GM19043 (cell line): Measurements from ENCODE around the gene CARS2.
"Not testable (repeated sequence)": the region's sequence is repeated elsewhere in the genome, so short reads cannot be mapped to it uniquely, and the experiment has no call there.

Source experiments
- ATAC-seq: cut with Tn5 transposase; IDR thresholded peaks from one replicate; pipeline ENCODE4 v1.9.1; 2021; ENCODE audit warnings: low read depth; ENCODE audit not compliant: unreplicated experiment

CARS2 gene

GRCh38 chr13:110706570-110707372 lies 855 bp upstream of the CARS2 start:
- no peak for ATAC-seq

DNA sequence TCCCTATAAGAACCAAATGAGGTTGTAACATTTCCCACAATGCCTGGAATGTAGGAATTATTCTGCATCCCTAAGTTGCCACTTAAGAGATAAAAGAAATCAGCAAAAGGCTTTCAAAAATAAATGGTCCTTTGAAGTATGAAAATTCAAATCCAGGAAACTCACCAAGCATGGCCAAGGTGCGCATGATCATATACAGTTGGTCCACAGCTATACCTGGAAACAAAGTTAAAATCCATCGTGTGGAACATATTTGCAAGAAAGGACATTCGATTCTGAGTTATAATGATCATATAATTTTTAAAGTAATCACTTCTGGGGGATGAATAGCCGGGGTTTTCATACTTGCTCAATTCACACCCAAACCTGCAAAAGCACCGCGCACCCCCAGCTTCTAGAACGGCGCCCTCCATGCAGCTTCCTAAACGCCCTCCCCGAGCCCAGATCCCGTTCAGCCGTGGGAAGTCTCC lies 525 bp downstream of the CARS2 start:
- ATAC-seq = no peak

- no peak for ATAC-seq
These were observed 3.1 kb downstream of the CARS2 start for GRCh38 chr13:110702591-110703526.

DNA sequence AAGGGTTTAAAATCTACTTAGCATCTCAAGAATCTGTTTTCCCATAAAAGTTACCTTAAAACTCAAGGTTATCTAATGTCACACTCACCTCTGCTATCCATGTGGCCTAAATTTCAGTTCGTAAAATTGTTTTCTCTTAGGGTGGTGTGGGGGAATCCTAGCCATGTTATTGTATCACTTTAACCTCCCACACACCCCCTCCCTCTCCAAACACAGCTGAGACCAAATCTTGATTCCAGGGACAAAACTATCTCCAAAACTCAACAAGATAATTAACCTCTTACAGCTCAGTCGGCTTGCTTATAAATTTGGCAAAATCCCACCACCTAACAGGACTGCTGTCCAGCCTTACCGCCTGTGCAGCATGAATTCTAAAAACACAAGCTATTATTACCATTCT lies 3.8 kb downstream of the CARS2 start:
- ATAC-seq = no peak

- not testable (repeated sequence) for ATAC-seq
These were observed 4.9 kb downstream of the CARS2 start for GRCh38 chr13:110701061-110701460.

DNA sequence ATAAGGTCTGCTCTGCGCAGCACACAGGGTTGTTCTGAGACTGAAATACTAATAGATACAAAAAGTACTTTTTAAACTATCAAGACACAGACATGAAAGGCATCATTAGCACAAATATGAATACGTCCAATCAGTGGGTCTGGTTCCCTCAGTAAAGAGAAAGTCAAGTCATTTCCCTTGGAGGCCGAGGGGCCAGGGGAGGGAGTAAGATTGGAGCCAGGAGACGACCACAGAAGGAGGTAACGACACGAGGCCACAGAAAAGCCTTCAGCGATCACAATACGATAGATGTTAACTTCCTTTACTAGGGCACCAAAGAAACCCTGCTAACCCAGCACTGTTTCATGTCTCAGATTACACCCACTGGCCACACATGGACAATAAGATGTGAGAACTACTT lies 5.3 kb downstream of the CARS2 start:
- no peak for ATAC-seq

GRCh38 chr13:110700186-110700585 lies 5.7 kb downstream of the CARS2 start:
- ATAC-seq = no peak

DNA sequence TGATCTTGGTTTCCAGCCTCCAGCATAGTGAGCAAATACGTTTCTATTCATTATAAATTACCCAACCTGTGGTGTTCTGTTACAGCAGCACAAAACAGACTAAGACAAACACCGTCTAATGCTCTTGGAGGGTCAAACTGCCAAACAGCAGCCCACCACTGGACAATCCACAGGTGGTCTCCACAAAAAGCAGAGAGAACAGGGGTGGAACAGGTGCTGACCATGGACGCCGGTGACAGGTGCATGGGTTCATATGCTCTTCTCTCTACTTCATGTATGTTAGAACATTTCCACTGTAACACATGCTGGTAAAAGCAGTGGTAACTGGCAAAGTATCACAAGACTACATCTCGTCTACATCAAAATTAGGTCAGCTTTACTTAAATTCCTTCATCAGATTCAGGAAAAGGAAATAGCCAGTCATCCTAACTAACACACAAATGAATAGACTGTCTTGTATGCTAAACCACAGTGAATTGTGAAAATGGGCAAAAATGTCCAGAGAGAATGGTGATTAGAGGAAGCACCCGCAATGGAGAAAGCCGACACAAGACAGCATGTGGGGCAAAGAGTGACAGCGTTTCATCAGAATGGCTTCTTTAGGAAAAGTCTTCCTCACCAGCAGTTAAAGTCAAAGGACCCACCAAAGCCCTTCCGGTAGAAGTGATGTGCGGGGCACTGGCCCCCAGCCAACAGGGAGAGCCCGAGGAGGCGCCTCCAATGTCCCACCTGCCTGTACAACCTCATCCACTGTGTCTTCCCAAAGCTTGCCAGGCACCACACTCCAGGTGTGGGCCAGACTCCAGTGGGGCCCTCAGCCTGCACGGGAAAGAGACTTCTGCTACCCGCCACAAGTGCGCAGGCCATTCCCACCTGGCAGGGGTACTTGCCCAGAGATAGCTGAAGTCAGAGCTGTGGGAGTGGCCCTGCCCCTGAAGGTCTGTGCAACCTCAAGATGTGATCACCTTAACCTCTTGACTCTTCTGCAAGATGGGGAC lies 6.5 kb downstream of the CARS2 start:
- ATAC-seq = no peak

GRCh38 chr13:110698689-110699088 lies 7.2 kb downstream of the CARS2 start:
- peak; percentile 87 for ATAC-seq

- ATAC-seq = no peak
These were observed 8.1 kb downstream of the CARS2 start for GRCh38 chr13:110697842-110698241.

GRCh38 chr13:110696776-110697175 lies 9.1 kb downstream of the CARS2 start:
- no peak for ATAC-seq

DNA sequence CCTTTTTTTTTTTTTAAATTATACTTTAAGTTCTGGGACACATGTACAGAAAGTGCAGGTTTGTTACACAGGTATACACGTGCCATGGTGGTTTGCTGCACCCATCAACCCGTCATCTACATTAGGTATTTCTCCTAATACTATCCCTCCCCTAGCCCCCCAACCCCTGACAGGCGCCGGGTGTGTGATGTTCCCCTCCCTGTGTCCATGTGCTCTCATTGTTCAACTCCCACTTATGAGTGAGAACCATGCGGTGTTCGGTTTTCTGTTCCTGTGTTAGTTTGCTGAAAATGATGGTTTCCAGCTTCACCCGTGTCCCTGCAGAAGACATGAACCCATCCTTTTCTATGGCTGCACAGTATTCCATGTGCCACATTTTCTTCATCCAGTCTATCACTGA lies 10.1 kb downstream of the CARS2 start:
- ATAC-seq = not testable (repeated sequence)

DNA sequence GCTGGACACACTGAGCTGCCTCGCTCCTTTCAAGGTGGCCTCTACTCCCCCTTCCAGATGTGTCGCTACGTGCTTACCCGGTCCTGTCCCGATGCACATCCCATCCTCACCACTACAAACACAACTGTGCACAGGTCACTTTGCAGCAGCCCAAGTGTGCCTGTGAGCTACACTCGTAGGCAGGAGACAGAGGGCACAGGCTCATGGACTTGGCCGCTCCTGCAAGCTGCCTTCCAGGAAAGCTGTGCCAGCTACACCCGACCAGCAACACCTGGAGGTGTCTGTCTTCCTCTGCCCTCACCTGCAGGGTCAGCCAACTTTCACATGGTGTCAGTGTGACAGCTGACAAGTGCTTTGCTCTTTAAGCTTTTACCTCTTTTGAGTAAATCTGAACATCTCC lies 15.4 kb downstream of the CARS2 start:
- ATAC-seq = no peak

- no peak for ATAC-seq
These were observed 16.2 kb downstream of the CARS2 start for GRCh38 chr13:110689711-110690110.

GRCh38 chr13:110689041-110689440 lies 16.9 kb downstream of the CARS2 start:
- ATAC-seq = no peak

- ATAC-seq = no peak
These were observed 18.2 kb downstream of the CARS2 start for GRCh38 chr13:110687736-110688135.

- ATAC-seq = no peak
These were observed 20.5 kb downstream of the CARS2 start for GRCh38 chr13:110685305-110686020.

GRCh38 chr13:110684388-110685056 lies 21.4 kb downstream of the CARS2 start:
- no peak for ATAC-seq

DNA sequence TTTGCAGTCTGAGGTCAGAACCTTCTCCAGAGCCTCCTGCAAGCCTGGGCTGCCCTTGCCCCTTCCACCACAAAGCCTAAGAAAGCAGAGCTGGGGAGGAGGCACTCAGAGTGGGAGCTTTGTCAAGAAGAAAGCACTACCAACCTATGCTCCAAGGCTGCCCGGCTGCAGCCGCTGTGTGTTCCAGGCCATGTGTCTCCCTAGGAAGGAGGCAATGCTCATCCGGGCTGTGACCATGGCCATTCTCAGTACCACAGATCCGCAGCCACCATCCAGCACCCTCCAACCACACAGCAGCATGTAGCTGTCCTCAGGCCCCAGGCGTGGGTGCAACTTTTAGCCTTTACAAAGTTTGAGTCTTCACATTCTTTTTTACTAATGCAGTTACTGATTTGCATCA lies 22.0 kb downstream of the CARS2 start:
- ATAC-seq = no peak
